Caco-2 (cell line): ENCODE results near the gene NCF2. TPM values are rescaled to one million over a fixed set of nuclear protein-coding genes. Genes with fewer than 3 reads are reported as not detected.

Source experiments
- BruUV-seq: library from RNA; stranded (reverse); fragments of 400-500 nt; replicated peaks from 2 replicates; lab custom pipeline; 2021; lab: Mats Ljungman, UMichigan
- CTCF ChIA-PET: fragments of 300-600 bp; sonication (Branson Sonifier 250); formaldehyde crosslinking; loops from one replicate; lab custom pipeline; 2022; ENCODE audit warnings: antibody characterized with exemption; lab: Charles Lee
- POLR2A ChIA-PET: fragments of 300-600 bp; sonication (Branson Sonifier 250); formaldehyde crosslinking; loops from one replicate; lab custom pipeline; 2022; ENCODE audit warnings: antibody characterized with exemption; lab: Charles Lee
- DNase-seq, 2 experiments: peaks; one replicate each; pipeline versions ENCODE4 v3.0.0 to v3.0.0-alpha.2; 2020 to 2022
- H3K27me3 ChIP-seq: replicated peaks from 2 replicates; pipeline ENCODE4 v1.6.0; 2011; ENCODE audit warnings: low read length; ENCODE audit not compliant: control insufficient read depth, insufficient read depth
- H3K36me3 ChIP-seq: 2 replicates; pipeline ENCODE4 v1.5.1; 2011; ENCODE audit warnings: low read length; ENCODE audit not compliant: control insufficient read depth, insufficient read depth
- H3K4me1 ChIP-seq: fragments of 250-450 bp; sonication (Bioruptor Pico); 2 replicates; pipeline ENCODE4 v1.5.1; 2020; ENCODE audit warnings: mild to moderate bottlenecking
- H3K4me3 ChIP-seq: 2 replicates; pipeline ENCODE4 v1.5.1; 2011; ENCODE audit warnings: low read depth, mild to moderate bottlenecking, control low read depth, low read length
- H3K9me3 ChIP-seq: fragments of 250-450 bp; sonication (Bioruptor Pico); 2 replicates; pipeline ENCODE4 v1.5.1; 2020; ENCODE audit warnings: mild to moderate bottlenecking, moderate library complexity
- H3K27ac Mint-ChIP-seq: one replicate; pipeline ENCODE4 v1.8.0; 2022; ENCODE audit warnings: mixed read lengths; ENCODE audit not compliant: unreplicated experiment
- H3K27me3 Mint-ChIP-seq: one replicate; pipeline ENCODE4 v1.8.0; 2022; ENCODE audit warnings: mixed read lengths; ENCODE audit not compliant: insufficient read depth, unreplicated experiment
- H3K36me3 Mint-ChIP-seq: one replicate; pipeline ENCODE4 v1.8.0; 2022; ENCODE audit warnings: mild to moderate bottlenecking, mixed read lengths; ENCODE audit not compliant: insufficient read depth, unreplicated experiment
- H3K4me1 Mint-ChIP-seq: one replicate; pipeline ENCODE4 v1.8.0; 2022; ENCODE audit warnings: low read depth, mixed read lengths; ENCODE audit not compliant: unreplicated experiment
- H3K4me3 Mint-ChIP-seq: one replicate; pipeline ENCODE4 v1.8.0; 2022; ENCODE audit warnings: mild to moderate bottlenecking, moderate library complexity, mixed read lengths; ENCODE audit not compliant: unreplicated experiment
- H3K9me3 Mint-ChIP-seq: one replicate; pipeline ENCODE4 v1.8.0; 2022; ENCODE audit warnings: mixed read lengths; ENCODE audit not compliant: unreplicated experiment
- intact Hi-C: fragments of 100-400 bp; cut with micrococcal nuclease; formaldehyde crosslinking; loops from one replicate; pipeline ENCODE4 v1.10.0; 2022; ENCODE audit not compliant: unreplicated experiment
- total RNA-seq: library from RNA; stranded (reverse); gene quantifications from 2 replicates; pipeline ENCODE4 v1.2.3, GENCODE V29; 2022
- TF ChIP-seq, protein P1 (sequence below), 2 experiments: fragments of 200-600 bp in 1 of 2; IDR thresholded peaks; 1 replicate in 1 of 2; 2 replicates in 1 of 2; pipeline versions ENCODE4 v1.5.1 to v1.8.0; 2011 to 2022; ENCODE audit warnings: antibody characterized with exemption in 1 of 2, control low read depth in 1 of 2, inconsistent platforms in 1 of 2, low read depth in 1 of 2, low read length in 1 of 2, mild to moderate bottlenecking in 1 of 2, moderate library complexity in 1 of 2; ENCODE audit not compliant: insufficient read depth in 1 of 2, severe bottlenecking in 1 of 2, unreplicated experiment in 1 of 2

NCF2 gene
- total RNA-seq, 1 experiment from 2014 or later: not detected

DNA sequence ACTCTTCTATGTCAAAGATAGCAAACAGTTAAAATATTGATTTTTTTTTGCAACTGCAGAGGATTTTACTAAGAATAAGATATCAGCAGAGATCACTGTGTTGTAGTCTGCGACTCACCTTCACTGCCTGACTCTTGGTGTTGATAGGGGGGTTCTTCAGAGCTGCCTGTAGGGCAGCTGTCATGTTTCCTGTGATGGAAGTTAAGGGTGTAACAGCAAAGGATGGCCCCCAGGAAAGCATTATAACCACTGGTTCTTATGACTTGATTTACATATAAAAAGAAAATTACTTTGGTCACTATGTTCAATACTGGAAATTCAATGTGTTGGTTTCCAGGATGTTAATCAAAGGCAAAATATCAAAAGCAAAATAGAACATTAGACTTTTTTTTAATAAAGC is 42.7 kb upstream of the NCF2 start:
- H3K4me1 ChIP-seq: peaks cover 22% of the 10 kb centered on the region
- CTCF ChIA-PET: interaction anchor here (0.7 to 1.5 kb wide), 4 partner anchors 22 to 67 kb away, joined by 3 to 5 read pairs (median 4); no protein-coding TSS in a partner anchor
- no peaks in the 10 kb centered on the region for H3K27me3 Mint-ChIP-seq
- intact Hi-C loops: loop anchor here (1.0 to 10.0 kb wide), 2 partner anchors 283 to 422 kb away; partner anchors contain the start of gene TSEN15
- no peaks in the 10 kb centered on the region for H3K9me3 Mint-ChIP-seq
- TF ChIP-seq, protein P1, sequence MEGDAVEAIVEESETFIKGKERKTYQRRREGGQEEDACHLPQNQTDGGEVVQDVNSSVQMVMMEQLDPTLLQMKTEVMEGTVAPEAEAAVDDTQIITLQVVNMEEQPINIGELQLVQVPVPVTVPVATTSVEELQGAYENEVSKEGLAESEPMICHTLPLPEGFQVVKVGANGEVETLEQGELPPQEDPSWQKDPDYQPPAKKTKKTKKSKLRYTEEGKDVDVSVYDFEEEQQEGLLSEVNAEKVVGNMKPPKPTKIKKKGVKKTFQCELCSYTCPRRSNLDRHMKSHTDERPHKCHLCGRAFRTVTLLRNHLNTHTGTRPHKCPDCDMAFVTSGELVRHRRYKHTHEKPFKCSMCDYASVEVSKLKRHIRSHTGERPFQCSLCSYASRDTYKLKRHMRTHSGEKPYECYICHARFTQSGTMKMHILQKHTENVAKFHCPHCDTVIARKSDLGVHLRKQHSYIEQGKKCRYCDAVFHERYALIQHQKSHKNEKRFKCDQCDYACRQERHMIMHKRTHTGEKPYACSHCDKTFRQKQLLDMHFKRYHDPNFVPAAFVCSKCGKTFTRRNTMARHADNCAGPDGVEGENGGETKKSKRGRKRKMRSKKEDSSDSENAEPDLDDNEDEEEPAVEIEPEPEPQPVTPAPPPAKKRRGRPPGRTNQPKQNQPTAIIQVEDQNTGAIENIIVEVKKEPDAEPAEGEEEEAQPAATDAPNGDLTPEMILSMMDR (IDR thresholded peaks at IDR 0.05; ENCODE audit: insufficient read depth in 1 of 2, low read depth in 1 of 2, low read length in 1 of 2, severe bottlenecking in 1 of 2, unreplicated experiment in 1 of 2): no peak
- H3K27me3 ChIP-seq: no peaks in the 10 kb centered on the region
- H3K27ac Mint-ChIP-seq: no peak overlapping the region
- no peak for DNase-seq
- no peak overlapping the region for H3K4me3 ChIP-seq
- H3K4me3 Mint-ChIP-seq: peak overlapping the region; percentile 91
- BruUV-seq: no TSS peak
- H3K9me3 ChIP-seq: no peaks in the 10 kb centered on the region
- POLR2A ChIA-PET: interaction anchor here (0.6 kb wide), 1 partner anchor 45 kb away, joined by 5 read pairs; no protein-coding TSS in a partner anchor
- no peaks in the 10 kb centered on the region; the same call in 1 of the 2 replicates for H3K36me3 ChIP-seq
- peaks cover 49% of the 10 kb centered on the region for H3K36me3 Mint-ChIP-seq
- H3K4me1 Mint-ChIP-seq: peaks cover 19% of the 10 kb centered on the region

DNA sequence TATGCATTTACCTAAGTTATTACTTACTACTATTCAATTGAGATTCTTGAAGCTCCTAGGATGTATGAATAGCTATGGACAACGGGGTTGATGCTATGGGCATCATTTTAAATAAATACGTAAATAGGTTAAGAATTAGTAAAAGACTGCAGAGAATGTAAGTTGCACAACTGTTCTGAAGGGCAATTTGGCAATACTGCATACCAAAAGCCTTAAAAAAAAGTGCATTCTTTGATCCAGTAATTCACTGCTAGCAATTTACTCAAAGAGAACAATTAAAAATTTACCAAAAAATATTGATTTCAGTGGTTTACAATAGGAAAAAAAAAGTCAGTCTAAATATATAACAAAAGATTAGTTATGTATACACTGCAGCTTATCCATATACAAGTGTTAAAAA is 41.9 kb upstream of the NCF2 start:
- TF ChIP-seq, protein P1 (IDR thresholded peaks at IDR 0.05; ENCODE audit: insufficient read depth in 1 of 2, low read depth in 1 of 2, low read length in 1 of 2, severe bottlenecking in 1 of 2, unreplicated experiment in 1 of 2): no peak
- Histone ChIP-seq H3K4me3 (no peak overlapping the region), H3K9me3 (no peaks in the 10 kb centered on the region), H3K27me3 (no peaks in the 10 kb centered on the region), H3K36me3 (no peaks in the 10 kb centered on the region; the same call in 1 of the 2 replicates), H3K4me1 (peaks cover 18% of the 10 kb centered on the region)
- no peak overlapping the region for H3K27ac Mint-ChIP-seq
- ChIA-PET POLR2A (no interaction called here), CTCF (interaction anchor here (1.0 to 1.1 kb wide), 2 partner anchors 53 to 284 kb away, joined by 3 to 5 read pairs; no protein-coding TSS in a partner anchor)
- H3K36me3 Mint-ChIP-seq: peaks cover 50% of the 10 kb centered on the region
- H3K4me1 Mint-ChIP-seq: peaks cover 19% of the 10 kb centered on the region
- no peaks in the 10 kb centered on the region for H3K9me3 Mint-ChIP-seq
- no peak for DNase-seq
- H3K4me3 Mint-ChIP-seq: peak overlapping the region; percentile 36
- BruUV-seq: no TSS peak
- H3K27me3 Mint-ChIP-seq: no peaks in the 10 kb centered on the region
- intact Hi-C loops: loop anchor here (10.0 kb wide), 1 partner anchor 423 kb away; the partner anchor contains the start of gene TSEN15

DNA sequence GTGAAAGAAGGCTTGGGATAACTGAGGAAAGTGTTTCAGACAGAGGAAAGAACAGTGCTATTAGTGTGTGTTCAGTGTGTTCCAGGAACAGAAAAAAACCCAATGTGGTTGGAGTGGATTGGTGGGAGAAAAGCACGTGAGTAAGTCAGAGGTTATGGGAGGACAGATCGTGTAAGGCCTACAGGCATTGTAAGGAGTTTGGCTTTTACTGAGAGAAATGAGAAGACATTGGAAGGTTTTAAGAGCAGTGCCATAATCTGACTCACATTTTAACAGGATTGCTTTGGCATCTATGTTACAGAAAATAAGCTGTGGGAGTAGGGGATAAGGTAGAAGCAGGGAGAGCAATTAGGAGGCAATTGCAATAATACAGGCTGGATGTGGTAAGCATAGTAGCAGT is 40.5 kb upstream of the NCF2 start:
- TF ChIP-seq, protein P1 (IDR thresholded peaks at IDR 0.05; ENCODE audit: insufficient read depth in 1 of 2, low read depth in 1 of 2, low read length in 1 of 2, severe bottlenecking in 1 of 2, unreplicated experiment in 1 of 2): no peak
- Mint-ChIP-seq H3K36me3 (peaks cover 44% of the 10 kb centered on the region), H3K9me3 (no peaks in the 10 kb centered on the region), H3K27me3 (no peaks in the 10 kb centered on the region), H3K27ac (no peak overlapping the region), H3K4me3 (peak overlapping the region; percentile 7), H3K4me1 (peaks cover 12% of the 10 kb centered on the region)
- H3K36me3 ChIP-seq: no peaks in the 10 kb centered on the region; the same call in 1 of the 2 replicates
- ChIA-PET POLR2A (no interaction called here), CTCF (no interaction called here)
- BruUV-seq: no TSS peak
- H3K4me1 ChIP-seq: peaks cover 17% of the 10 kb centered on the region
- intact Hi-C loops: loop anchor here (10.0 kb wide), 1 partner anchor 424 kb away; the partner anchor contains the start of gene TSEN15
- H3K27me3 ChIP-seq: no peaks in the 10 kb centered on the region
- H3K4me3 ChIP-seq: no peak overlapping the region
- DNase-seq: no peak
- H3K9me3 ChIP-seq: no peaks in the 10 kb centered on the region
